ENCODE measurements around the gene PSTPIP2. TPM values are rescaled to one million over a fixed set of nuclear protein-coding genes. Genes with fewer than 3 reads are reported as not detected.
A peak's percentile ranks its signal among the peaks of the same experiment; 100 is the strongest.

The PSTPIP2 gene
- total RNA-seq (1 to 10 TPM; 5.9 to 6.0 TPM), total RNA-seq (3.1 to 72.5 (median 16.5) reads per million in 172 experiments)
- 19.2 TPM for polyA plus RNA-seq (2013, experiment 1 of 2)
- polyA plus RNA-seq (2013, experiment 2 of 2) = 20.9 TPM

DNA sequence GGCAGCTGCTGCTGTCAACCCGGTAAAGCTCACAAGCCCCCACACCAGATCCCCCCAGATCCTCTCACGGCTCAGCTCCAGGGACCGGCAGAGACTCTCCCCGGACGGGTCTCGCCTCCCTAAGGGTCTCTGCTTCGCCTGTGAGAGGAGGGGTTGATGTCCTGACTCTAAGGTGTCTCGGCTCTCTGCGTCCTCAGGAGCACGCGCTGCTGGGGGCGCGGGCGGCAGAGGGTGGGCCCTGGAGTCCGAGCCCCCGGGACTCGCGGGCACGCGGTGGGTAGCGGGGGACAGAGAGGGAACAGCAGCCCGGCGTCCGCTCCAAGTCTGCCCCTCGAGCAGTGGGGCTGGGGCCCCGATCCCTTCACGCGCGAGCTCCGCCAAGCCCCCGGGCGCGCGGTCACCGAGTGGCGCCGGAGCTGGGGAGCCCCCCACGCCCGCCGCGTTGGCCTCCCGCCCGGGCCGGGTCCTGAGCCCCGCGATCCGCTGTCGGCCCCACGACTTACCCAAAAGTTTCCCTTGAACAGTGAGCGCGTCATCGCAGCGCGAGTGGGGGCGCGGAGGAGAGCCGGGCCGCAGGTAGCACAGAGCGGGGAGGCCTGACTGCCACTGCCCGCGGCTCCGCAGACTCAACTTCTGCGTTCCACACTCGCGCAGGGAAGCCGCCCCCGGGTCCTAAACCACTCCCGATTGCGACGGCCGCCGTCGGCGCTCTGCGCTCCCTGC is at the start of gene PSTPIP2:
Gene PSTPIP2, minus strand, starts transcription at position 608 of the 723 bp plus-strand sequence. Its CDS starts 72 bp downstream, at position 536.
- peak within 1 kb of the TSS; percentile 34 for H3K27ac Mint-ChIP-seq
- H3K9me3 Mint-ChIP-seq = no peaks in the 10 kb centered on the region
- Histone ChIP-seq H3K36me3 (ENCODE audit: insufficient read depth, low read length) (no peaks in the 10 kb centered on the region), H3K4me1 (ENCODE audit: insufficient read depth, low read length) (peaks cover 42% of the 10 kb centered on the region), H3K27ac (ENCODE audit: low read depth in 1 of 2, low read length in 2 of 2) (no peak within 1 kb of the TSS), H3K9me3 (ENCODE audit: control insufficient read depth in 1 of 2, insufficient read depth in 1 of 2, low read length in 2 of 2) (no peaks in the 10 kb centered on the region), H3K4me3 (ENCODE audit: low read length) (peak within 1 kb of the TSS; percentile 80), H3K27me3 (ENCODE audit: control insufficient read depth in 1 of 2, insufficient read depth in 2 of 2, low read length in 2 of 2) (no peaks in the 10 kb centered on the region)
- peaks cover 44% of the 10 kb centered on the region for H3K4me1 Mint-ChIP-seq (ENCODE audit: low read depth)
- intact Hi-C loops (cut with DNase I, micrococcal nuclease) = loop anchor here (2.0 to 5.0 kb wide), 7 partner anchors 45 to 450 kb away; partner anchors contain the start of gene EPG5 (in 1 of the 2)
- DNase-seq (peak; percentile 46 to 81 (median 64)), ATAC-seq (ENCODE audit: poor library complexity) (peak; percentile 82)
- POLR2A ChIA-PET = interaction anchor here (0.9 to 2.9 kb wide), 10 partner anchors 10 to 406 kb away, joined by 3 to 15 read pairs (median 4); no protein-coding TSS in a partner anchor
- CTCF ChIA-PET = no interaction called here
- H3K4me3 Mint-ChIP-seq = peak within 1 kb of the TSS; percentile 90
- H3K27me3 Mint-ChIP-seq = no peaks in the 10 kb centered on the region
- TF ChIP-seq, protein P1, sequence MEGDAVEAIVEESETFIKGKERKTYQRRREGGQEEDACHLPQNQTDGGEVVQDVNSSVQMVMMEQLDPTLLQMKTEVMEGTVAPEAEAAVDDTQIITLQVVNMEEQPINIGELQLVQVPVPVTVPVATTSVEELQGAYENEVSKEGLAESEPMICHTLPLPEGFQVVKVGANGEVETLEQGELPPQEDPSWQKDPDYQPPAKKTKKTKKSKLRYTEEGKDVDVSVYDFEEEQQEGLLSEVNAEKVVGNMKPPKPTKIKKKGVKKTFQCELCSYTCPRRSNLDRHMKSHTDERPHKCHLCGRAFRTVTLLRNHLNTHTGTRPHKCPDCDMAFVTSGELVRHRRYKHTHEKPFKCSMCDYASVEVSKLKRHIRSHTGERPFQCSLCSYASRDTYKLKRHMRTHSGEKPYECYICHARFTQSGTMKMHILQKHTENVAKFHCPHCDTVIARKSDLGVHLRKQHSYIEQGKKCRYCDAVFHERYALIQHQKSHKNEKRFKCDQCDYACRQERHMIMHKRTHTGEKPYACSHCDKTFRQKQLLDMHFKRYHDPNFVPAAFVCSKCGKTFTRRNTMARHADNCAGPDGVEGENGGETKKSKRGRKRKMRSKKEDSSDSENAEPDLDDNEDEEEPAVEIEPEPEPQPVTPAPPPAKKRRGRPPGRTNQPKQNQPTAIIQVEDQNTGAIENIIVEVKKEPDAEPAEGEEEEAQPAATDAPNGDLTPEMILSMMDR (IDR thresholded peaks at IDR 0.05) = no peak
- H3K36me3 Mint-ChIP-seq (ENCODE audit: low read depth) = no peaks in the 10 kb centered on the region

GRCh38 chr18:46113751-46114150 is 41.7 kb upstream of the PSTPIP2 start:
- Mint-ChIP-seq H3K36me3 (ENCODE audit: low read depth) (peaks cover 67% of the 10 kb centered on the region), H3K27me3 (no peaks in the 10 kb centered on the region), H3K4me1 (ENCODE audit: low read depth) (peaks cover 10% of the 10 kb centered on the region), H3K4me3 (no peak overlapping the region), H3K9me3 (no peaks in the 10 kb centered on the region), H3K27ac (no peak overlapping the region)
- no peaks in the 10 kb centered on the region for H3K4me1 ChIP-seq (ENCODE audit: insufficient read depth, low read length)
- ChIA-PET POLR2A (no interaction called here), CTCF (no interaction called here)
- intact Hi-C loops (cut with DNase I, micrococcal nuclease) = no loop called here
- no peak overlapping the region for H3K4me3 ChIP-seq (ENCODE audit: low read length)
- no peaks in the 10 kb centered on the region for H3K9me3 ChIP-seq (ENCODE audit: control insufficient read depth in 1 of 2, insufficient read depth in 1 of 2, low read length in 2 of 2)
- ATAC-seq (ENCODE audit: poor library complexity) (no peak), DNase-seq (no peak)
- TF ChIP-seq, protein P1 (IDR thresholded peaks at IDR 0.05) = no peak
- no peaks in the 10 kb centered on the region for H3K27me3 ChIP-seq (ENCODE audit: control insufficient read depth in 1 of 2, insufficient read depth in 2 of 2, low read length in 2 of 2)
- peaks cover 21% of the 10 kb centered on the region for H3K36me3 ChIP-seq (ENCODE audit: insufficient read depth, low read length)
- H3K27ac ChIP-seq (ENCODE audit: low read depth in 1 of 2, low read length in 2 of 2) = no peak overlapping the region

GRCh38 chr18:46110406-46110805 is 38.3 kb upstream of the PSTPIP2 start:
- ChIA-PET POLR2A (no interaction called here), CTCF (interaction anchor here (1.3 kb wide), 1 partner anchor 63 kb away, joined by 5 read pairs; a partner anchor contains a TSS)
- Mint-ChIP-seq H3K27me3 (no peaks in the 10 kb centered on the region), H3K36me3 (ENCODE audit: low read depth) (peaks cover 65% of the 10 kb centered on the region), H3K4me3 (no peak overlapping the region), H3K9me3 (no peaks in the 10 kb centered on the region), H3K27ac (no peak overlapping the region), H3K4me1 (ENCODE audit: low read depth) (peaks cover 36% of the 10 kb centered on the region)
- peaks cover 21% of the 10 kb centered on the region for H3K36me3 ChIP-seq (ENCODE audit: insufficient read depth, low read length)
- no peak overlapping the region for H3K27ac ChIP-seq (ENCODE audit: low read depth in 1 of 2, low read length in 2 of 2)
- TF ChIP-seq, protein P1 (IDR thresholded peaks at IDR 0.05) = no peak
- ATAC-seq (ENCODE audit: poor library complexity) (no peak), DNase-seq (no peak)
- H3K4me1 ChIP-seq (ENCODE audit: insufficient read depth, low read length) = peaks cover 9% of the 10 kb centered on the region
- no peak overlapping the region for H3K4me3 ChIP-seq (ENCODE audit: low read length)
- H3K27me3 ChIP-seq (ENCODE audit: control insufficient read depth in 1 of 2, insufficient read depth in 2 of 2, low read length in 2 of 2) = no peaks in the 10 kb centered on the region
- intact Hi-C loops (cut with DNase I, micrococcal nuclease) = no loop called here
- H3K9me3 ChIP-seq (ENCODE audit: control insufficient read depth in 1 of 2, insufficient read depth in 1 of 2, low read length in 2 of 2) = no peaks in the 10 kb centered on the region
